Upper lobe of right lung (tissue), 1 donor: ENCODE measurements around the gene PCDHGA9. TPM values are rescaled to one million over a fixed set of nuclear protein-coding genes. Genes with fewer than 3 reads are reported as not detected.
A peak's percentile ranks its signal among the peaks of the same experiment; 100 is the strongest.
"Not testable (repeated sequence)": the region's sequence is repeated elsewhere in the genome, so short reads cannot be mapped to it uniquely, and the experiment has no call there.

Experiments used
- ATAC-seq: fragments of 200-7000 bp; cut with Tn5 transposase; one replicate; pipeline ENCODE4 v1.9.1; 2020; ENCODE audit warnings: mild to moderate bottlenecking, moderate library complexity
- DNase-seq: peaks from one replicate; pipeline ENCODE4 v3.0.0-alpha.2; 2020
- H3K27ac ChIP-seq: fragments of 200-600 bp; one replicate; pipeline ENCODE4 v1.8.0; 2022
- H3K27me3 ChIP-seq: fragments of 200-600 bp; one replicate; pipeline ENCODE4 v1.8.0; 2022; ENCODE audit warnings: mild to moderate bottlenecking
- H3K36me3 ChIP-seq: fragments of 200-600 bp; one replicate; pipeline ENCODE4 v1.8.0; 2022
- H3K4me1 ChIP-seq: fragments of 200-600 bp; one replicate; pipeline ENCODE4 v1.8.0; 2022
- H3K4me3 ChIP-seq: fragments of 200-600 bp; one replicate; pipeline ENCODE4 v1.8.0; 2022; ENCODE audit warnings: mild to moderate bottlenecking
- H3K9me3 ChIP-seq: fragments of 200-600 bp; one replicate; pipeline ENCODE4 v1.8.0; 2022
- intact Hi-C: fragments of 100-400 bp; cut with DNase I; formaldehyde crosslinking; loops from one replicate; pipeline ENCODE4 v1.11.0; 2022
- total RNA-seq: library from RNA; stranded (reverse); fragmentation: NEBNext Ultra II Directional; extraction: Animal tissue kit (Norgen Biotek cat#: 25700); gene quantifications from one replicate; pipeline ENCODE4 v1.2.1, GENCODE V29; 2021
- TF ChIP-seq, protein P1 (sequence below): fragments of 200-600 bp; IDR thresholded peaks from one replicate; pipeline ENCODE4 v1.8.0; 2022; ENCODE audit warnings: antibody characterized with exemption
- donor health status: DM: no; HTN: yes; CAD: no; lungs with severe emphysema.

The PCDHGA9 gene
- total RNA-seq, 1 donor from 2014 or later: 5.4 TPM

DNA sequence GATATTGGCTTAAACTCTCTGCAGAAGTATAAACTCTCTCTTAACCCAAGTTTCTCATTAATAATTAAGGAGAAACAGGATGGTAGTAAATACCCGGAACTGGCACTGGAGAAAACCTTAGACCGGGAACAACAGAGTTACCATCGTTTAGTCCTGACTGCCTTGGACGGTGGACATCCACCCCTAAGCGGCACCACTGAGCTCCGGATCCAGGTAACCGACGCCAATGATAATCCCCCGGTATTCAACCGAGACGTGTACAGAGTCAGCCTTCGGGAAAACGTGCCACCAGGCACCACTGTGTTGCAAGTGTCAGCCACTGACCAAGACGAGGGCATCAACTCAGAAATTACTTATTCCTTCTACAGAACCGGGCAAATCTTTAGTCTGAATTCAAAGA is 4.0 kb upstream of the PCDHGA9 start:
- H3K27me3 ChIP-seq: peaks cover 14% of the 10 kb centered on the region
- TF ChIP-seq, protein P1, sequence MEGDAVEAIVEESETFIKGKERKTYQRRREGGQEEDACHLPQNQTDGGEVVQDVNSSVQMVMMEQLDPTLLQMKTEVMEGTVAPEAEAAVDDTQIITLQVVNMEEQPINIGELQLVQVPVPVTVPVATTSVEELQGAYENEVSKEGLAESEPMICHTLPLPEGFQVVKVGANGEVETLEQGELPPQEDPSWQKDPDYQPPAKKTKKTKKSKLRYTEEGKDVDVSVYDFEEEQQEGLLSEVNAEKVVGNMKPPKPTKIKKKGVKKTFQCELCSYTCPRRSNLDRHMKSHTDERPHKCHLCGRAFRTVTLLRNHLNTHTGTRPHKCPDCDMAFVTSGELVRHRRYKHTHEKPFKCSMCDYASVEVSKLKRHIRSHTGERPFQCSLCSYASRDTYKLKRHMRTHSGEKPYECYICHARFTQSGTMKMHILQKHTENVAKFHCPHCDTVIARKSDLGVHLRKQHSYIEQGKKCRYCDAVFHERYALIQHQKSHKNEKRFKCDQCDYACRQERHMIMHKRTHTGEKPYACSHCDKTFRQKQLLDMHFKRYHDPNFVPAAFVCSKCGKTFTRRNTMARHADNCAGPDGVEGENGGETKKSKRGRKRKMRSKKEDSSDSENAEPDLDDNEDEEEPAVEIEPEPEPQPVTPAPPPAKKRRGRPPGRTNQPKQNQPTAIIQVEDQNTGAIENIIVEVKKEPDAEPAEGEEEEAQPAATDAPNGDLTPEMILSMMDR: no peak
- no peaks in the 10 kb centered on the region for H3K4me1 ChIP-seq
- DNase-seq (no peak), ATAC-seq (no peak)
- no peak overlapping the region for H3K4me3 ChIP-seq
- intact Hi-C loops: no loop called here
- no peaks in the 10 kb centered on the region for H3K36me3 ChIP-seq
- H3K9me3 ChIP-seq: peaks cover 18% of the 10 kb centered on the region
- H3K27ac ChIP-seq: no peak overlapping the region

DNA sequence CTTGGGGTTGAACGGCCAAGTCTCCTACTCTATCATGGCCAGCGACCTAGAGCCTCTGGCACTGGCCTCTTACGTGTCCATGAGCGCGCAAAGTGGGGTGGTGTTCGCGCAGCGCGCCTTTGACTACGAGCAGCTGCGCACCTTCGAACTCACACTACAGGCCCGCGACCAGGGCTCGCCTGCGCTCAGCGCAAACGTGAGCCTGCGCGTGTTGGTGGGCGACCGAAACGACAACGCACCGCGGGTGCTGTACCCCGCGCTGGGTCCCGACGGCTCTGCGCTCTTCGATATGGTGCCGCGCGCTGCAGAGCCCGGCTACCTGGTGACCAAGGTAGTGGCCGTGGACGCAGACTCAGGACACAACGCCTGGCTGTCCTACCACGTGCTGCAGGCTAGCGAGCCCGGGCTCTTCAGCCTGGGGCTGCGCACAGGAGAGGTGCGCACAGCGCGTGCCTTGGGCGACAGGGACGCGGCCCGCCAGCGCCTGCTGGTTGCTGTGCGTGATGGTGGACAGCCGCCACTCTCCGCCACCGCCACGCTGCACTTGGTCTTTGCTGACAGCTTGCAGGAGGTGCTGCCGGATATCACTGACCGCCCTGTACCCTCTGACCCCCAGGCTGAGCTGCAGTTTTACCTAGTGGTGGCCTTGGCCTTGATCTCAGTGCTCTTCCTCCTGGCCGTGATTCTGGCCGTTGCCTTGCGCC is 2.9 kb upstream of the PCDHGA9 start:
- DNase-seq (no peak), ATAC-seq (no peak)
- Histone ChIP-seq H3K36me3 (no peaks in the 10 kb centered on the region), H3K4me3 (no peak overlapping the region), H3K27me3 (peaks cover 7% of the 10 kb centered on the region), H3K4me1 (no peaks in the 10 kb centered on the region), H3K27ac (no peak overlapping the region), H3K9me3 (peaks cover 17% of the 10 kb centered on the region)
- TF ChIP-seq, protein P1: no peak
- intact Hi-C loops: no loop called here

DNA sequence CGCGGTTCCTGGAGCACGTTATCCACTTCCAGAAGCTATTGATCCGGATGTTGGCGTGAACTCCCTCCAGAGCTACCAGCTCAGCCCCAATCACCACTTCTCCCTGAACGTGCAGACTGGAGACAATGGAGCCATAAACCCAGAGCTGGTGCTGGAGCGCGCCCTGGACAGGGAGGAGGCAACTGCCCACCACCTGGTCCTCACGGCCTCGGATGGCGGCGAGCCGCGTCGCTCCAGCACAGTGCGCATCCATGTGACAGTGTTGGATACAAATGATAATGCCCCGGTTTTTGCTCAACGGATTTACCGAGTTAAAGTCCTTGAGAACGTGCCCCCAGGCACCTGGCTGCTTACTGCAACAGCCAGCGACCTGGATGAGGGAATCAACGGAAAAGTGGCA is 809 bp downstream of the PCDHGA9 start:
- H3K36me3 ChIP-seq: no peaks in the 10 kb centered on the region
- peaks cover 25% of the 10 kb centered on the region for H3K9me3 ChIP-seq
- DNase-seq (no peak), ATAC-seq (no peak)
- peaks cover 7% of the 10 kb centered on the region for H3K27me3 ChIP-seq
- TF ChIP-seq, protein P1: no peak
- H3K4me3 ChIP-seq: peak overlapping the region; percentile 25
- intact Hi-C loops: no loop called here
- H3K27ac ChIP-seq: no peak overlapping the region
- no peaks in the 10 kb centered on the region for H3K4me1 ChIP-seq

DNA sequence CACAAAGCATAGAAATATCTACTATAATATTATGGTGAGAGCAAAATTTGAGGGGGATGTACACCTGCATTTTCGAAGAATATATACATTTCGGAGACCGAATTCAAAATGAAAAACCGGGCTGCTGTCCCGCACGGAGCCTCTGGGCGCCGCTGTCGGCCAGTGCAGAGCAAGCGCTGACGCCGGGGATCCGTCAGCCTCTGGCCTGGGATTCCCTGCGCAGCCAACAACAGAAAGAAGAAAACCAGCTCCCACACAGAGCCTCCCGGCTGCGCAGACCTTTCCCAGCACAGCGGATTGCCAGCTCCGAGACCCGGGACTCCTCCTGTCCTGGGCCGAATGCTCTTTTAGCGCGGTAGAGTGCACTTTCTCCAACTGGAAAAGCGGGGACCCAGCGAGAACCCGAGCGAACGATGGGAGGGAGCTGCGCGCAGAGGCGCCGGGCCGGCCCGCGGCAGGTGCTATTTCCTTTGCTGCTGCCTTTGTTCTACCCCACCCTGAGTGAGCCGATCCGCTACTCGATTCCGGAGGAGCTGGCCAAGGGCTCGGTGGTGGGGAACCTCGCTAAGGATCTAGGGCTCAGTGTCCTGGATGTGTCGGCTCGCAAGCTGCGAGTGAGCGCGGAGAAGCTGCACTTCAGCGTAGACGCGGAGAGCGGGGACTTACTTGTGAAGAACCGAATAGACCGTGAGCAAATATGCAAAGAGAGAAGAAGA is 5.4 kb downstream of the PCDHGA9 start, which contains the start of gene PCDHGB6:
PCDHGB6 (plus strand) TSS at position 232 of the 716 bp plus-strand sequence; CDS start at position 414, 182 bp downstream.
- ATAC-seq: peak; percentile 95
- DNase-seq: peak; percentile 80
- H3K36me3 ChIP-seq, H3K4me1 ChIP-seq, H3K27ac ChIP-seq, intact Hi-C loops: not testable (repeated sequence)
- TF ChIP-seq, protein P1: peak; percentile 60
- Histone ChIP-seq H3K9me3 (peaks cover 40% of the 10 kb centered on the region), H3K27me3 (peaks cover 11% of the 10 kb centered on the region), H3K4me3 (peak within 1 kb of the TSS; percentile 42)

DNA sequence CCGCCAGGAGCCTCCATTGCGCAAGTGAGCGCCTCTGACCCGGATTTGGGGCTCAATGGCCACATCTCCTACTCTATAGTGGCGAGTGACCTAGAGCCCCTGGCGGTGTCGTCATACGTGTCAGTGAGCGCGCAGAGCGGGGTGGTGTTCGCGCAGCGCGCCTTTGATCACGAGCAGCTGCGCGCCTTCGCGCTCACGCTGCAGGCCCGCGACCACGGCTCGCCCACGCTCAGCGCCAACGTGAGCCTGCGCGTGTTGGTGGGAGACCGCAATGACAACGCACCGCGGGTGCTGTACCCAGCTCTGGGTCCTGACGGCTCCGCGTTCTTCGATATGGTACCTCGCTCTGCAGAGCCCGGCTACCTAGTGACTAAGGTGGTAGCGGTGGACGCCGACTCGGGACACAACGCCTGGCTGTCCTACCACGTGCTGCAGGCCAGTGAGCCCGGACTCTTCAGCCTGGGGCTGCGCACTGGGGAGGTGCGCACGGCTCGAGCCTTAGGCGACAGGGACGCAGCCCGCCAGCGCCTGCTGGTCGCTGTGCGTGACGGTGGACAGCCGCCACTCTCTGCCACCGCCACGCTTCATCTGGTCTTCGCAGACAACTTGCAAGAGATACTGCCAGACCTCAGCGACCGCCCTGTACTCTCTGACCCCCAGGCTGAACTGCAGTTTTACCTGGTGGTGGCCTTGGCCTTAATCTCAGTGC is 7.2 kb downstream of the PCDHGA9 start:
- Histone ChIP-seq H3K9me3 (peaks cover 50% of the 10 kb centered on the region), H3K36me3 (no peaks in the 10 kb centered on the region), H3K27me3 (peaks cover 11% of the 10 kb centered on the region), H3K27ac (no peak overlapping the region), H3K4me3 (no peak overlapping the region), H3K4me1 (no peaks in the 10 kb centered on the region)
- ATAC-seq (no peak), DNase-seq (no peak)
- TF ChIP-seq, protein P1: no peak
- intact Hi-C loops: no loop called here
